ENCODE results near the gene IL23R.

DNA sequence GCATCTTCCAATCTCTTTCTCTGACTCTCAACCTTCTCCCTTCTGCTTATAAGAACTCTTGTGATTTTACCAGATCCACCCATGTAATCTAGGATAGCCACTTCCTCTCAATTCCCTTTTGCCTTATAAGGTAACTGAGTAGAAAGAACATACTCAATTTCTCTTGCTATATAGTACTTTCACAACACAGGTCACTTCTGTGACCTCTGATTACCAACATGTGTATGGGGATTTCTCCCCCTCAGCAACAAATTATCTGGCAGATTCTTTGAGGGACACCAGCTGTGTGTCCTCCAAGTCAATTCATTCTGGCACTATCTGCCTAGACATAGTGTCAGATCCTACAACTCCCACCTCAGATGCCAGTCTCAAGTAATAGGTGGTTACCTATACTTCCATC is 62.5 kb downstream of the IL23R start:
- TF ChIP-seq POLR2A (IDR thresholded peaks at IDR 0.05; ENCODE audit: low read depth, low read length) (no peak), POLR2AphosphoS5 (IDR thresholded peaks at IDR 0.05; ENCODE audit: low read depth, low read length) (no peak), TAF1 (IDR thresholded peaks at IDR 0.05; ENCODE audit: low read depth, low read length) (no peak), PAX5 (IDR thresholded peaks at IDR 0.05; ENCODE audit: insufficient read depth, low read length, severe bottlenecking) (no peak)
